SK-N-SH treated with all-trans-retinoic acid at 6 μM for 48 hours (cell line): ENCODE data around the gene MED16.

ENCODE experiments used
- ATAC-seq: fragments of 200-7000 bp; cut with Tn5 transposase; 3 replicates; pipeline ENCODE4 v1.9.1; 2020; ENCODE audit warnings: mild to moderate bottlenecking, moderate library complexity
- ARNTL ChIP-seq: fragments of 450-650 bp; formaldehyde crosslinking; IDR thresholded peaks from 2 replicates; pipeline ENCODE4 v1.5.0; 2020; ENCODE audit warnings: low read depth, mild to moderate bottlenecking, moderate library complexity, borderline replicate concordance
- BACH2 ChIP-seq: fragments of 250-450 bp; sonication (Bioruptor Pico); IDR thresholded peaks from 2 replicates; pipeline ENCODE4 v1.9.0; 2021; ENCODE audit warnings: mild to moderate bottlenecking, borderline replicate concordance
- CSDC2 ChIP-seq: fragments of 250-450 bp; sonication (Bioruptor Pico); IDR thresholded peaks from 2 replicates; pipeline ENCODE4 v1.5.0; 2020; ENCODE audit warnings: mild to moderate bottlenecking, moderate library complexity
- ESRRG ChIP-seq: fragments of 250-450 bp; sonication (Bioruptor Pico); IDR thresholded peaks from 2 replicates; pipeline ENCODE4 v1.6.1; 2021; ENCODE audit warnings: mild to moderate bottlenecking
- GLIS3 ChIP-seq: fragments of 250-450 bp; sonication (Bioruptor Pico); IDR thresholded peaks from 2 replicates; pipeline ENCODE4 v1.5.0; 2020; ENCODE audit warnings: mild to moderate bottlenecking, moderate library complexity
- ISL1 ChIP-seq: fragments of 250-450 bp; sonication (Bioruptor Pico); IDR thresholded peaks from 2 replicates; pipeline ENCODE4 v2.1.2; 2022; ENCODE audit warnings: mild to moderate bottlenecking, moderate library complexity
- RARB ChIP-seq: fragments of 250-450 bp; sonication (Bioruptor Pico); IDR thresholded peaks from 2 replicates; pipeline ENCODE4 v1.8.0; 2021; ENCODE audit warnings: mild to moderate bottlenecking, moderate library complexity
- SNAI2 ChIP-seq: fragments of 250-450 bp; sonication (Bioruptor Pico); IDR thresholded peaks from 2 replicates; pipeline ENCODE4 v1.5.0; 2020; ENCODE audit warnings: mild to moderate bottlenecking, moderate library complexity
- TCF4 ChIP-seq: fragments of 250-450 bp; sonication (Bioruptor Pico); IDR thresholded peaks from 2 replicates; pipeline ENCODE4 v1.8.0; 2021; ENCODE audit warnings: mild to moderate bottlenecking, moderate library complexity, borderline replicate concordance
- TOX ChIP-seq: fragments of 250-450 bp; sonication (Bioruptor Pico); IDR thresholded peaks from 2 replicates; pipeline ENCODE4 v1.8.0; 2021; ENCODE audit warnings: mild to moderate bottlenecking, moderate library complexity, borderline replicate concordance
- ZC3H10 ChIP-seq: fragments of 250-450 bp; sonication (Bioruptor Pico); IDR thresholded peaks from 2 replicates; pipeline ENCODE4 v1.5.1; 2021; ENCODE audit warnings: mild to moderate bottlenecking, moderate library complexity
- ZFP3 ChIP-seq: fragments of 250-450 bp; sonication (Bioruptor Pico); IDR thresholded peaks from 2 replicates; pipeline ENCODE4 v1.5.0; 2020; ENCODE audit warnings: mild to moderate bottlenecking, moderate library complexity
- ZFP30 ChIP-seq: fragments of 450-650 bp; formaldehyde crosslinking; IDR thresholded peaks from 2 replicates; pipeline ENCODE4 v1.5.0; 2022; ENCODE audit warnings: mild to moderate bottlenecking, moderate library complexity
- ZNF70 ChIP-seq: fragments of 450-650 bp; formaldehyde crosslinking; IDR thresholded peaks from 2 replicates; pipeline ENCODE4 v1.5.0; 2020; ENCODE audit warnings: mild to moderate bottlenecking, moderate library complexity
- ZNF8 ChIP-seq: fragments of 450-650 bp; formaldehyde crosslinking; IDR thresholded peaks from 2 replicates; pipeline ENCODE4 v1.5.0; 2020; ENCODE audit warnings: mild to moderate bottlenecking, moderate library complexity
- TF ChIP-seq, protein P1 (sequence below): fragments of 250-450 bp; sonication (Bioruptor Pico); IDR thresholded peaks from 2 replicates; pipeline ENCODE4 v1.8.0; 2021; ENCODE audit warnings: low read depth, mild to moderate bottlenecking, moderate library complexity, borderline replicate concordance
- TF ChIP-seq, protein P2 (sequence below): fragments of 250-450 bp; sonication (Bioruptor Pico); IDR thresholded peaks from 2 replicates; pipeline ENCODE4 v1.5.1; 2021; ENCODE audit warnings: mild to moderate bottlenecking, moderate library complexity
- TF ChIP-seq, protein P3 (sequence below): fragments of 250-450 bp; sonication (Bioruptor Pico); IDR thresholded peaks from 2 replicates; pipeline ENCODE4 v1.5.1; 2020; ENCODE audit warnings: low read depth, mild to moderate bottlenecking, moderate library complexity
- TF ChIP-seq, protein P4 (sequence below): fragments of 250-450 bp; sonication (Bioruptor Pico); IDR thresholded peaks from 2 replicates; pipeline ENCODE4 v1.8.0; 2020; ENCODE audit warnings: mild to moderate bottlenecking, moderate library complexity, borderline replicate concordance
- TF ChIP-seq, protein P5 (sequence below): fragments of 250-450 bp; sonication (Bioruptor Pico); IDR thresholded peaks from 2 replicates; pipeline ENCODE4 v1.5.0; 2020; ENCODE audit warnings: mild to moderate bottlenecking, moderate library complexity

MED16 gene

DNA sequence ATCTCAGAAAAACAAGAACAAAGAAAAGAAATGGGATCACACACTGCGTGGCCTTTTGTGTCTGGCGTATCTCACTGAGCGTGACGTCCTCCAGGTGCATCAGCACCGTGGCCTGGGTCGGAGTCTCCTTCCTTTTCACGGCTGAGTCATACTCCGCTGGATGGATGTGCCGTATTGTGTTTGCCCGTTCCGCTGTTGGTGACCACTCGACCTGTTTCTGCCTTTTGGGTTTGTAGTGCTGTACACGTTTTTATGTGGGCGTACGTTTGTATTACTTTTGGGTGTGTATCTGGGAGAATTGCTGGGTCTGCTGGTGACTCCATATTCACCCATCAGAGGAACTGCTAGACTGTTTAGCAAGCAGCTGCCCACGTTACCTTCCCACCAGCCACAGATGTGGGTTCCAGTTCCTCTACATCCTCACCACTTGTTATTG lies 44.3 kb upstream of the MED16 start:
- TF ChIP-seq ZFP3 (CRISPR knock-in tag), result no peak
- ATAC-seq, result no peak

DNA sequence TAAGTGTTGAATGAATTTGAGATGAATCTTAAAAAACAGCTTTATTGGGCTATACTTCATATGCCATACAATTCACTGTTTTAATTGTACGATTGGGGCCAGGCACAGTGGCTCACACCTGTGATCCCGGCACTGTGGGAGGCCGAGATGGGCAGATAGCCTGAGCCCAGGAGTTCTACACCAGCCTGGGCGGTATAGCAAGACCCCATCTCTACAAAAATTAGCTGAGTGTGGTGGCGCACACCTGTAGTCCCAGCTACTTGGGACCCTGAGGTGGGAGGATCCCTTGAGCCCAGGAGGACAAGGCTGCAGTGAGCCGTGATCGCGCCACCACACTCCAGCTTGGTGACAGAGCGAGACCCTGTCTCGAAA lies 43.2 kb upstream of the MED16 start:
- ATAC-seq, result no peak
- TF ChIP-seq ZC3H10 (no peak), ZFP3 (CRISPR knock-in tag) (no peak), RARB (CRISPR knock-in tag) (no peak), CSDC2 (no peak), ZNF70 (CRISPR knock-in tag) (no peak), BACH2 (CRISPR knock-in tag) (no peak), GLIS3 (CRISPR knock-in tag) (no peak), ESRRG (CRISPR knock-in tag) (no peak), ARNTL (CRISPR knock-in tag) (no peak), ISL1 (no peak)
- TF ChIP-seq, protein P1, sequence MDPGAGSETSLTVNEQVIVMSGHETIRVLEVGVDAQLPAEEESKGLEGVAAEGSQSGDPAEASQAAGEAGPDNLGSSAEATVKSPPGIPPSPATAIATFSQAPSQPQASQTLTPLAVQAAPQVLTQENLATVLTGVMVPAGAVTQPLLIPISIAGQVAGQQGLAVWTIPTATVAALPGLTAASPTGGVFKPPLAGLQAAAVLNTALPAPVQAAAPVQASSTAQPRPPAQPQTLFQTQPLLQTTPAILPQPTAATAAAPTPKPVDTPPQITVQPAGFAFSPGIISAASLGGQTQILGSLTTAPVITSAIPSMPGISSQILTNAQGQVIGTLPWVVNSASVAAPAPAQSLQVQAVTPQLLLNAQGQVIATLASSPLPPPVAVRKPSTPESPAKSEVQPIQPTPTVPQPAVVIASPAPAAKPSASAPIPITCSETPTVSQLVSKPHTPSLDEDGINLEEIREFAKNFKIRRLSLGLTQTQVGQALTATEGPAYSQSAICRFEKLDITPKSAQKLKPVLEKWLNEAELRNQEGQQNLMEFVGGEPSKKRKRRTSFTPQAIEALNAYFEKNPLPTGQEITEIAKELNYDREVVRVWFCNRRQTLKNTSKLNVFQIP, result no peak
- TF ChIP-seq, protein P2, sequence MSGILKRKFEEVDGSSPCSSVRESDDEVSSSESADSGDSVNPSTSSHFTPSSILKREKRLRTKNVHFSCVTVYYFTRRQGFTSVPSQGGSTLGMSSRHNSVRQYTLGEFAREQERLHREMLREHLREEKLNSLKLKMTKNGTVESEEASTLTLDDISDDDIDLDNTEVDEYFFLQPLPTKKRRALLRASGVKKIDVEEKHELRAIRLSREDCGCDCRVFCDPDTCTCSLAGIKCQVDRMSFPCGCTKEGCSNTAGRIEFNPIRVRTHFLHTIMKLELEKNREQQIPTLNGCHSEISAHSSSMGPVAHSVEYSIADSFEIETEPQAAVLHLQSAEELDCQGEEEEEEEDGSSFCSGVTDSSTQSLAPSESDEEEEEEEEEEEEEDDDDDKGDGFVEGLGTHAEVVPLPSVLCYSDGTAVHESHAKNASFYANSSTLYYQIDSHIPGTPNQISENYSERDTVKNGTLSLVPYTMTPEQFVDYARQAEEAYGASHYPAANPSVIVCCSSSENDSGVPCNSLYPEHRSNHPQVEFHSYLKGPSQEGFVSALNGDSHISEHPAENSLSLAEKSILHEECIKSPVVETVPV (CRISPR knock-in tag), result no peak
- TF ChIP-seq, protein P3, sequence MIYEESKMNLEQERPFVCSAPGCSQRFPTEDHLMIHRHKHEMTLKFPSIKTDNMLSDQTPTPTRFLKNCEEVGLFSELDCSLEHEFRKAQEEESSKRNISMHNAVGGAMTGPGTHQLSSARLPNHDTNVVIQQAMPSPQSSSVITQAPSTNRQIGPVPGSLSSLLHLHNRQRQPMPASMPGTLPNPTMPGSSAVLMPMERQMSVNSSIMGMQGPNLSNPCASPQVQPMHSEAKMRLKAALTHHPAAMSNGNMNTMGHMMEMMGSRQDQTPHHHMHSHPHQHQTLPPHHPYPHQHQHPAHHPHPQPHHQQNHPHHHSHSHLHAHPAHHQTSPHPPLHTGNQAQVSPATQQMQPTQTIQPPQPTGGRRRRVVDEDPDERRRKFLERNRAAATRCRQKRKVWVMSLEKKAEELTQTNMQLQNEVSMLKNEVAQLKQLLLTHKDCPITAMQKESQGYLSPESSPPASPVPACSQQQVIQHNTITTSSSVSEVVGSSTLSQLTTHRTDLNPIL (CRISPR knock-in tag), result no peak

DNA sequence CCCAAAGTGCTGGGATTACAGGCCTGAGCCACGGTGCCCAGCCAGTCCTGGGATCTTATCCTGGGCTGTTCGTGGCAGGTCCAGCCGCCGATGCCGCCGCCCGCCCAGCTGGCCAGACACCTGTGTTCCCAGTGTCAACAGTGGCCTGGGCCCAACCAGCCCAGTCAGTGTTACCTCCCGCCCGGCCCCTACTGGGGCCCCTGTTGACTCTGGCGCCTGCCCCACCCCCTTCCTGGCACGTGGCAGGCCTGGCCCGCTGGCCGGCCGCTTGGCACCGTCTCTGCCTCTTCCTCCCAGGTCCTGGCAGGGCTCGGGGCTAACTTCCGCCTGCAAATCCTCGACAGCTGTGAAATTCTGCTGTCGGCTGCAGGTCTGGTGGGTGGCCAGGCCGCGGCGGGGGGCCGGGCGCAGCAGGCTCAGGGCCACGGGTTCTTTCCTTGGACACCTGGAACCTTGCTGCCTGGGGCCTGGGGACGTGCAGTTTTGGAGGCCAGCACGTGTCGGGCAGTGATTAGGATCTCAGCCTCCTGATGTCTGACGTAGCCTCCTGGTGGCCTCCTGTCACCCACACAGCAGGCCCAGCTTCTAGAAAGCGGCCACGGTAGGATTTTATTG lies 42.0 kb upstream of the MED16 start:
- TF ChIP-seq, protein P4, sequence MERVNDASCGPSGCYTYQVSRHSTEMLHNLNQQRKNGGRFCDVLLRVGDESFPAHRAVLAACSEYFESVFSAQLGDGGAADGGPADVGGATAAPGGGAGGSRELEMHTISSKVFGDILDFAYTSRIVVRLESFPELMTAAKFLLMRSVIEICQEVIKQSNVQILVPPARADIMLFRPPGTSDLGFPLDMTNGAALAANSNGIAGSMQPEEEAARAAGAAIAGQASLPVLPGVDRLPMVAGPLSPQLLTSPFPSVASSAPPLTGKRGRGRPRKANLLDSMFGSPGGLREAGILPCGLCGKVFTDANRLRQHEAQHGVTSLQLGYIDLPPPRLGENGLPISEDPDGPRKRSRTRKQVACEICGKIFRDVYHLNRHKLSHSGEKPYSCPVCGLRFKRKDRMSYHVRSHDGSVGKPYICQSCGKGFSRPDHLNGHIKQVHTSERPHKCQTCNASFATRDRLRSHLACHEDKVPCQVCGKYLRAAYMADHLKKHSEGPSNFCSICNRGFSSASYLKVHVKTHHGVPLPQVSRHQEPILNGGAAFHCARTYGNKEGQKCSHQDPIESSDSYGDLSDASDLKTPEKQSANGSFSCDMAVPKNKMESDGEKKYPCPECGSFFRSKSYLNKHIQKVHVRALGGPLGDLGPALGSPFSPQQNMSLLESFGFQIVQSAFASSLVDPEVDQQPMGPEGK, result no peak
- TF ChIP-seq TCF4 (CRISPR knock-in tag) (peak; percentile 59; the same call in 1 of the 2 replicates), GLIS3 (CRISPR knock-in tag) (no peak), SNAI2 (CRISPR knock-in tag) (0 out of 2 replicates have a peak, but pooled peaks have one; percentile 12), ZFP30 (CRISPR knock-in tag) (no peak), TOX (CRISPR knock-in tag) (no peak), ZNF8 (CRISPR knock-in tag) (no peak), BACH2 (CRISPR knock-in tag) (no peak), ARNTL (CRISPR knock-in tag) (peak; percentile 83), ESRRG (CRISPR knock-in tag) (no peak), ZNF70 (CRISPR knock-in tag) (no peak)
- TF ChIP-seq, protein P5, sequence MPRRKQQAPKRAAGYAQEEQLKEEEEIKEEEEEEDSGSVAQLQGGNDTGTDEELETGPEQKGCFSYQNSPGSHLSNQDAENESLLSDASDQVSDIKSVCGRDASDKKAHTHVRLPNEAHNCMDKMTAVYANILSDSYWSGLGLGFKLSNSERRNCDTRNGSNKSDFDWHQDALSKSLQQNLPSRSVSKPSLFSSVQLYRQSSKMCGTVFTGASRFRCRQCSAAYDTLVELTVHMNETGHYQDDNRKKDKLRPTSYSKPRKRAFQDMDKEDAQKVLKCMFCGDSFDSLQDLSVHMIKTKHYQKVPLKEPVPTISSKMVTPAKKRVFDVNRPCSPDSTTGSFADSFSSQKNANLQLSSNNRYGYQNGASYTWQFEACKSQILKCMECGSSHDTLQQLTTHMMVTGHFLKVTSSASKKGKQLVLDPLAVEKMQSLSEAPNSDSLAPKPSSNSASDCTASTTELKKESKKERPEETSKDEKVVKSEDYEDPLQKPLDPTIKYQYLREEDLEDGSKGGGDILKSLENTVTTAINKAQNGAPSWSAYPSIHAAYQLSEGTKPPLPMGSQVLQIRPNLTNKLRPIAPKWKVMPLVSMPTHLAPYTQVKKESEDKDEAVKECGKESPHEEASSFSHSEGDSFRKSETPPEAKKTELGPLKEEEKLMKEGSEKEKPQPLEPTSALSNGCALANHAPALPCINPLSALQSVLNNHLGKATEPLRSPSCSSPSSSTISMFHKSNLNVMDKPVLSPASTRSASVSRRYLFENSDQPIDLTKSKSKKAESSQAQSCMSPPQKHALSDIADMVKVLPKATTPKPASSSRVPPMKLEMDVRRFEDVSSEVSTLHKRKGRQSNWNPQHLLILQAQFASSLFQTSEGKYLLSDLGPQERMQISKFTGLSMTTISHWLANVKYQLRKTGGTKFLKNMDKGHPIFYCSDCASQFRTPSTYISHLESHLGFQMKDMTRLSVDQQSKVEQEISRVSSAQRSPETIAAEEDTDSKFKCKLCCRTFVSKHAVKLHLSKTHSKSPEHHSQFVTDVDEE (CRISPR knock-in tag), result peak; percentile 76; the same call in 1 of the 2 replicates
- TF ChIP-seq, protein P1, result no peak
- peak; percentile 32 for ATAC-seq
